Measurements from ENCODE around the gene RAPGEF2.

DNA sequence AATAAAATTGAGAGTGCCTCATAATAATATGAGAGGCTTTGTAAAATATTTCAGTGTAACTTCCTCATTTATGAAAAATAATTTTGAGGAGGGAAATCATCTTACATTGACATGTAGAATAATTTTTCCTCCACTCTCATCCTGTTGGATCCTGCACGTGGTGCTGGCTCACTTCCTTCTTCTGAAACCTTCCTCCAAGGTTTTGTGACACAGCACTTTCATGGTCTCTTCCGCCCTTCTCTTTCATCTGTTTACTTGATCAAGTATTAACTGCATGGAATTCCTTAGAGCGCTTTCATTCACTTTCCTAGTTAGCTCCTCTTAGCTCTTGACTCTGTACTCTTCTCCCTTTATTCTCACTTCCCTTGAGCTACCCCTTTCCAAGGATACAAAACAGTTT is 246.5 kb downstream of the RAPGEF2 start:
- TF ChIP-seq EZH2 (IDR thresholded peaks at IDR 0.05; ENCODE audit: low read length, unreplicated experiment) = no peak
- TF ChIP-seq, protein P1, sequence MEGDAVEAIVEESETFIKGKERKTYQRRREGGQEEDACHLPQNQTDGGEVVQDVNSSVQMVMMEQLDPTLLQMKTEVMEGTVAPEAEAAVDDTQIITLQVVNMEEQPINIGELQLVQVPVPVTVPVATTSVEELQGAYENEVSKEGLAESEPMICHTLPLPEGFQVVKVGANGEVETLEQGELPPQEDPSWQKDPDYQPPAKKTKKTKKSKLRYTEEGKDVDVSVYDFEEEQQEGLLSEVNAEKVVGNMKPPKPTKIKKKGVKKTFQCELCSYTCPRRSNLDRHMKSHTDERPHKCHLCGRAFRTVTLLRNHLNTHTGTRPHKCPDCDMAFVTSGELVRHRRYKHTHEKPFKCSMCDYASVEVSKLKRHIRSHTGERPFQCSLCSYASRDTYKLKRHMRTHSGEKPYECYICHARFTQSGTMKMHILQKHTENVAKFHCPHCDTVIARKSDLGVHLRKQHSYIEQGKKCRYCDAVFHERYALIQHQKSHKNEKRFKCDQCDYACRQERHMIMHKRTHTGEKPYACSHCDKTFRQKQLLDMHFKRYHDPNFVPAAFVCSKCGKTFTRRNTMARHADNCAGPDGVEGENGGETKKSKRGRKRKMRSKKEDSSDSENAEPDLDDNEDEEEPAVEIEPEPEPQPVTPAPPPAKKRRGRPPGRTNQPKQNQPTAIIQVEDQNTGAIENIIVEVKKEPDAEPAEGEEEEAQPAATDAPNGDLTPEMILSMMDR (conservative IDR thresholded peaks at IDR 0.05; ENCODE audit: low read depth, low read length) = no peak
